GM18526 (cell line): ENCODE results near the gene ARMC7.

Experiments used
- POLR2A ChIP-seq: IDR thresholded peaks from 3 replicates; pipeline ENCODE4 v1.6.1; 2011; ENCODE audit not compliant: insufficient read length; ENCODE audit errors: extremely low read depth

The ARMC7 gene

DNA sequence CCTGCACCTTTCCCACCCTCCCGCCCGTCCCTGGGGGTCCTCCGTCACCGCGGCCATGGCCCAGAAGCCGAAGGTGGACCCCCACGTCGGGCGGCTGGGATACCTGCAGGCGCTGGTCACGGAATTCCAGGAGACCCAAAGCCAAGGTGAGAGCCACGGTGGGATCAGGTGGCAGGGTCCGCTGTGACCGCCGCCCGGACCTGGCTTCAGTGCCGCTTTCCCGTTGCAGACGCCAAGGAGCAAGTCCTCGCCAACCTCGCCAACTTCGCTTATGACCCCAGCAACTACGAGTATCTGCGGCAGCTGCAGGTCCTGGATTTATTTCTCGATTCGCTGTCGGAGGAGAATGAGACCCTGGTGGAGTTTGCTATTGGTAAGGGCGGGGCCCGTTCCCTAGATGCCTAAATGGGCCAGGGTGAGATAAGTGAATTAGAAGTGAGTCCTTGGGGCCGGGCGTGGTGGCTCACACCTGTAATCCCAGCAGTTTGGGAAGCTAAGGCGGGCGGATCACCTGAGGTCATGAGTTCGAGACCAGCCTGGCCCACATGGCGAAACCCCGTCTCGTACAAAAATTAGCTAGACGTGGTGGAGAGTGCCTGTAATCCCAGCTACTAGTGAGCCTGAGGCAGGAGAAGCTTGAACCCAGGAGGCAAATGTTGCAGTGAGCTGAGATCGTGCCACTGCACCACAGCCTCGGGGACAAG, 617 bp downstream of the ARMC7 start:
- TF ChIP-seq POLR2A, result no peak

GRCh38 chr17:75111777-75112335, 2.1 kb downstream of the ARMC7 start:
- TF ChIP-seq POLR2A, result no peak

DNA sequence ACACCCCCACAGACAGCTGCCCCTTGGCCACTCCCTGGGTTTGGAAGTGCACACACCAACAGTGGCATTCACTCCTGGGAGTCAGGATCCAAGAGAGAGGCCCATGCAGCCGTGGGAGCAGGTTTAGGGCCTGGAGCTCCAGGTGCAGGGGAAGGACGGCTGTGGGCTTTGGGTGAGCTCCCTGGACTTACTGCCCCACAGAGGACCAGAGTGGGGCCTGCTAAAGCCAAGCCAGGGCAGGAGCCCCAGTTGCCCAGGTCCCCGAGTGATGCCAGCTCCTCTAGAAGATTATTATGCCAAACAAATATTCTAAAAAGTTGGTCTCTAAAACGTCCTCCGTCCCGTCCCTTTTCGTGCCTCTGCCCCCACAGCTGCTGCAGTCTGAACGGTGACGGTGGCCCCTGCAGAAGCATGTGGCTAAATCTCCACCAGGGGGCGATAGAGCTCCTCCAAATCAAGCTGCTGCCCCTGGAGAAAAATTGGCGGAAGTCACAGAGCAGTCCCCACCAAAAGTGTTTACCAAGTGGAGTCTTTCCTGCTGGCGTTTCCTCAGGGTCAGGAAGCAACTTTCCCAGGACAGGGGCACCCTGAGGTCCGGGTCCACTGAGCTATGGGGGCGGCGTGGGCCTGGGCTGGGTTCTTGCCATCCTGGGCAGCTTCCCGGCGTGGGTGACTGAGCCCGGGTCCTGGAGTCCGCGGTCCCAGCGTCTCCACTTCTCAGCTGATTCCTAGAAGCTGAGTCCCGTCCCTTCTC, 4.2 kb downstream of the ARMC7 start:
- no peak for TF ChIP-seq POLR2A

GRCh38 chr17:75114552-75115314, 5.0 kb downstream of the ARMC7 start:
- no peak for TF ChIP-seq POLR2A

GRCh38 chr17:75115555-75115954, 5.8 kb downstream of the ARMC7 start:
- TF ChIP-seq POLR2A, result no peak

- TF ChIP-seq POLR2A, result no peak
Measured at GRCh38 chr17:75116737-75117136, 7.0 kb downstream of the ARMC7 start.

DNA sequence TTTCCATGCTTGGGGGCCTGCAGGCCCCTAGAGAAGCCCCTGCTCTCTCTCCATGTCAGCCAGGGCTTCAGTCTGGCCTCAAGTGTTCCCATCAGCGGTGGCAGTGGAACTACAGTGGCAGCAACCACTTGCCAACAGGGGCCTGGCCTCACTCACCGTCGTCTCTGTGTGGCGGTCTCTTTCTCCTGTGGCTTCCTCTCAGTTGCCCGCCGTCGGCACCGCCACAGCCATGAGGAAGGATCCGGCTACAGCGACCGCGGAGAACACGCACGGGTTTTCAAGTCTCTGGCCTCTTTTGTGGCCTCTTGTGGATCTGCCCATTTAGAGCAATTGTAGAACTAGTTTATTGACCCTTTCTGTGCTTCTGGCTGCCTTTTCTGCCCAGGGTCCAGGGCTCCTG, 8.5 kb downstream of the ARMC7 start:
- TF ChIP-seq POLR2A, result no peak

DNA sequence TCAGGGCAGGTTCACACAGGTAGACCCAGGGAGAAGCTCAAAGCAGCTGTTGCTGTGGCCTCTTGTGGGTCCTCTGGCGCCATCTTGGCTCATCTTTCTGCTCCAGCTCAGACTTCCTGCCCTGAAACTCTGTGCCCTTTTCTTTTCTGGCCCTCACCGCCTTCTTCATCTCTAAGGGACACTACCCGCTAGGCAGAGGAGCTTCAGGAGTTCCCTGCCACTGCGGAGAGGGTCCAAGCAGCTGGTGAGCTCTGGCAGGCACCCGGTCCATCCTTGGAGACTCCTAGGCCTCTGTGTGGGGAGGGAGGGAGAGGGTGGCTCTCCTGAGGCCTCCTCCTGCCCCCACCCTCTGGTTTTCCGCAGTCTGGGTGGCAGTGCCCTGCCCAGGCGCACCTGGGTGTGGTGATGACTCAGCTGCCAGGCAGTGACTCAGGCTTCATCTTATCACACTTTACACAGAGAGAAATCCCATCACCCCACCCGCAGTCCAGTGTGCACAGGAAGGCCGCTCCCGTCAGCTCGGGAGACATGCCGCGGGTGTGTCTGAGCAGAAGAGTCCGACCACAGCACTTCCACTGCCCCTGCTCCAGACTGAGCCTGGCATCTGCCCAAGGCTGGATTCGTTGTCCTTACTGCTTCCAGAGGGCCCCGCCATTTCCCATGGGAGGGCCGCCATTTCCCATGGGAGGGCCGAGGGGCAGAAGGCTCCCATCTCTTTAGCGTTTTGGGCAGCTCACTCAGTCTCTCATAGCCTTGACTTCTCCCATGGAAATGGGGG, 14.5 kb downstream of the ARMC7 start:
- no peak for TF ChIP-seq POLR2A

DNA sequence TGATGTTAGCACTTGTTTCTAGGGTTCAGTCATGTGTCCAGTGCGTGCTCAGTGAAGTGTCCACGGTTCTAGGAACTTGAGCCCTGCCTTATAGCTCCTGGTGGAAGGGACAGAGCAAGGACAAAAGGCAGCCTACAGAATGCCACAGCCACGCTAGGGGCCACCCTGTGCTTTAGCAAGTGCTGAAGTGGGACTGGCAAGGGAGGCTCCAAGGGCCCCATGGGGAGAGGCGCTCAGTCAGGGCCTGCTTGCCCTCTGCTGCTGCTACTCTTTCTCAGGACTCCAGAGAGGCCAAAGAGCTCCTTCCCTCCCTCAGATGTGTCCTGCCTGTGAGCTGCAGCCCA, 15.0 kb downstream of the ARMC7 start:
- no peak for TF ChIP-seq POLR2A

DNA sequence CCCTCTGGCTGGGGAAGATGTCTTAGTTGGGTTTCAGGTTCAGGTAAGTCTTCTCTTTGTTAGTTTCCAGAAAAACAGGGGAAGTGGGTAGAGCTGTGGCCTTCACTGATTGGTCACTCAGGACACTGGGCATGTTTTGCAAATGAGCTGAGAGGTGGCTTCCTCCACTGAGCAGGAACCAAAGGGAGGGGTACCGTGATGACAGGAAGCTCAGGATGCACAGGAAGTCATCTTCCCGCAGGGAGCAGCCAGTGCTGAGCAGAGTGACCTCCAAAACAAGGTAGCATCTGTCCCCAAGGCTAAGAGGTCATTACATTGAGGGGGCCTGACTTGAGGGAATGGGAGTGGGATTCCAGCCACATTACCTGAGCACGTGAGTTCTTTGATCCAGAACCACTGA, 16.2 kb downstream of the ARMC7 start:
- no peak for TF ChIP-seq POLR2A

DNA sequence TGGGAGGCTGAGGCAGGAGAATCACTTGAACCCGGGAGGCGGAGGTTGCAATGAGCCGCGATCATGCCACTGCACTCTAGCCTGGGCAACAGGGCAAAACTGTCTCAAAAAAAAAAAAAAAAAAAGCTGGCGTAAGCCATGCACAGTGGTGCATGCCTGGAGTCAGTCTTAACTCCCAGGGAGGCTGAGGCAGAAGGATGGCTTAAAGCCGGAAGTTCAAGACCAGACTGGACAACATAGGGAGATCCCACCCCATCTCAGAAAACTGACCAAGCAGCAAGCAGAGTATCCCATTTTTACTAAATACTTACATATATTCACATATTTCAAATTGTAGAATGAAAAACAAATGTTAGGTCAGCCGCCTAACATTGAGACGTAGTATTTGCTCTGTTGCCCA, 17.2 kb downstream of the ARMC7 start:
- no peak for TF ChIP-seq POLR2A

DNA sequence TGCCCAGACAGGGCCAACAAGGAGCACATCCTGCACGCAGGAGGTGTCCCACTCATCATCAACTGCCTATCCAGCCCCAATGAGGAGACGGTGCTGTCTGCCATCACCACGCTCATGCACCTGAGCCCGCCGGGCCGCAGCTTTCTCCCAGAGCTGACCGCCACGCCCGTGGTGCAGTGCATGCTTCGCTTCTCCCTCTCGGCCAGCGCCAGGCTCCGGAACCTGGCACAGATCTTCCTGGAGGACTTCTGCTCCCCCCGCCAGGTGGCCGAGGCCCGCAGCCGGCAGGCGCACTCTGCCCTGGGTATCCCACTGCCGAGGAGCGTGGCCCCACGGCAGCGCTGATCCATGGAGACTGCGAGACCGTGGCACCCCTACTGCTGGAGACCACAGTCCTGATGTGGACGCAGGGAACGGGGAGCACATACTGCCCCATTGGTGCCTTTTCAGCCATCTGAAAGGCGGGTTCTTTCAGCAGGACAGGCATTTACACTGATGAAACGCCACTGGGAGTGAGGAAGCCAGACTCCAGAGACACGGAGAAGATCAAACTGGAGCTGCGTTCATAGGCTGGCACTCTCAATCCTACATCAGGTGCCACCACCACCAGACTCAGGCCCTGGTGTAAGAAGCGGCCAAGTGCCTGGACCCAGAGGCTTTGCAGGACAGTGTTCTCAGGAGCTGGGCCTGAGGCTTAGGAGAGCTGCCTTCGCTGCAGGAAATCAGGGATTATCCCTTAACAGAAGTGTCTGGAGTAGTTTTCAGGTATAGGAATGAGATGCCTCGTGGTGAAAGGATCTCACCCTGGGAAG, 19.1 kb downstream of the ARMC7 start:
- no peak for TF ChIP-seq POLR2A

GRCh38 chr17:75129576-75129975, 19.8 kb downstream of the ARMC7 start:
- no peak for TF ChIP-seq POLR2A

- TF ChIP-seq POLR2A, result no peak
Measured at GRCh38 chr17:75130059-75130631, 20.4 kb downstream of the ARMC7 start.
